HG03196 (cell line): ENCODE data around the gene AFAP1L2.

Experiments
- ATAC-seq: cut with Tn5 transposase; IDR thresholded peaks from one replicate; pipeline ENCODE4 v1.9.1; 2021; ENCODE audit not compliant: unreplicated experiment

The AFAP1L2 gene

DNA sequence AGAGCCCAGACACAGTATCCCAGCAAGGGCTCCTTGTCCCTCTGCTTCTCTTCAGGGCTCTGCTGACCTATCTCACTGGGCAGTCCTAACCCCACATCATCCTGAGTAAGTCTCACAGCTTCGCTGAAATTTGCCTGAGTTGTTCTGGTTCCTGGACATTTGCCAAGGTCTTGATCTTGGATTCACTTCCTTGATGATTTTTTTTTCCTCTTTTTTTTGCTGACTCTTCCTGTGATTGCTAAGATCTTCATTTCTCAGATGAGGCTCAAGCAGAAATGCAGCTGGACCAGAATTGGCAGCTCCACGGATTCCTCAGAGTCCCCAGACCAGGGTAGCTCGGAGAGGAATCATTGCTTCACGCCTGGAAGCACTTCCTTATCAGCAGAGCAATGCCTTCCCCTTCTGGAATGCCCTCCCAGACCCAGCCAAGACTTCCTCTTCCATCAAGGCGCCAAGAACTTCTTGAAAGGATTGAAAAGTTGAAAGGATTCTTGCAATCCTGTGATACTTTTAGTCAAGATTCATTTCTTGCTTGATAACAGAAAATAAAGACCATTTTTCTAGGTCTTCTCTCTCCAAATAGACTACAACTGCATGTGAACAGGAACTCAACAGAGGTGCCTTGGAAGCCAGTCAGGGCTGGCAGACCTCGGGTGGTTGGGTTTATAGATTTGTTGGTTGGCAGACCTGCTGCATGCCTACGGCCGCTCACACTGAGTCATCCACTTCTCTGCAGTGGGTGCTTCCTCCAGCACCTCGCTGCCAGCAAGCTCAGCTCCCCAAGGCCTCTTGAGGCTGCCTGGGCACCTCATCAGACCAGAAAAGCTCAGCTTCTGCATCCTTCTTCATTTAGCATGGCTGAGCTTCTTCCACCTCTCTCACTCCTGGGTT lies 8.8 kb upstream of the AFAP1L2 start:
- ATAC-seq = no peak

GRCh38 chr10:114408968-114409444 lies 4.7 kb upstream of the AFAP1L2 start:
- ATAC-seq = no peak

DNA sequence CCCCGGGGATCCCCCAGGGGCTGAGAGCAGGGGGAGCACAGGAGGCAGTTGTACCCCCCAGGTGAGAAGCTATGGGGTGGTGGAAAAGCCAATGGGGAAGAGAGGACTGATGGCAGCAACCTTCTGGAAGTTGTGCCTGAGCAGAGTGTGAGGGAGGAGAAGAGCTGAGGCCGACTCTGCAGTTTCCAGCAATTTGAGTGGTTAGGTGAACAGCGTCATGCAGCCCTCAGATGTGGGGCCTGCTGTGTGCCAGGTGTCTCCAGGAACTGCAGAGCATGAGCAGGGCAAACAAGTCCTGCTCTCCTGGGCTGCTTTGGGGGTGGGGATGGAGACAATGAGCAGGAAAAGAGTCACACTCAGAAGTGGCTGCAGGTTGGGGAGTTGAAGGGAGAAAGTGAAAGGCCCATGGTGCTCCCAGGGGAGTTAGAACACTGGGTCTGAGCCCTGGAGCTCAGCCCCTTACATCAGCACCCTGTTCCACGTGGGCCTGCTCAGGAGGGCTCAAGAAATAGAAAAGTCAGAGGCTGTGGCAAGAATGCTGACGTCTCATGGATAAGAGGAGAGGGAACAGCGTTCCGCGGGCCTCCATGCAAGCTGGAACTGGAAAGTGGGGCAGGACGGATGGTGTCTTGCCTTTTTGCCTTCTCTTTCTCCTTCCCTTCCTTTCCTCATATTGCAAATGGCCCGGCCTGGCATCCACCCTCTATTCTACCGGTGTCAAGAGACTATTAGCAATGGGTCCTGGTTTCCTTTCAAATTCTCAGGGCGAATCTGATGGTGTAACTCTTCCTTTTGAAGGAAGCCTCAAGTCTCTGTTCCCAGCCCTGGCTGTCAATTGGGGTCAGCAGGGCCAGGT lies 4.0 kb upstream of the AFAP1L2 start:
- no peak for ATAC-seq

GRCh38 chr10:114406455-114406854 lies 2.2 kb upstream of the AFAP1L2 start:
- ATAC-seq = no peak

- ATAC-seq = no peak
Observed at GRCh38 chr10:114405011-114405350, 679 bp upstream of the AFAP1L2 start.

DNA sequence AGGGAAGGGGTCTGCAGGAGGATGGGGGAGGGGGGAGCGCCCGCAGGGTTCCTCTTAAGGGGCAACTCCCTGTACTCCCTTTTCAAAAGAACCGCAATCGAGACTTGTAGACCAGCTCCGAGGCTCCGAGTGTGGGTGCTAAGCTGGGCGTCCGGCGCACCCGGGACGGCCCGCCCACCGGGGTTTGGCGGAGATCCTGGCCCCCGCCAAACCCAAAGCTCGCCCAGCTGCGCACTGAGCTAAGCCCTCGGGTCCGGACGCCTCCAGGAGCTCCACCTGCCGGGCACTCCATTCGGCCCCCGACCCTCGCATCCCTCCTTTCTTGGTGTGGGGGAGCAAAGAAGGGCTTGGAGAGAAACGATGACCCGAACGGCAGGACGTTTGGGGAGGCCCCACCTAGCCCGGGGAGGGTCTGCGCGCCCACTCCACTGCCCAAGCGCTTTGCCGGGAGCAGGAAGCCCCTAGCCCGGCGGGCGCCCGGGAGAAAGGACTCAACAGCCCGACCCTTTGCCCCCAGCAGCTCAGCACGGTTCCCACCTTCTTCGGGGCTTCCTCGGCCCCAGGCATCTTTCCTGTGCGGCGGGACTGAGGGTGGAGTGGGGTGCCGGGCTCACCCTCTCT lies 651 bp downstream of the AFAP1L2 start:
- no peak for ATAC-seq

DNA sequence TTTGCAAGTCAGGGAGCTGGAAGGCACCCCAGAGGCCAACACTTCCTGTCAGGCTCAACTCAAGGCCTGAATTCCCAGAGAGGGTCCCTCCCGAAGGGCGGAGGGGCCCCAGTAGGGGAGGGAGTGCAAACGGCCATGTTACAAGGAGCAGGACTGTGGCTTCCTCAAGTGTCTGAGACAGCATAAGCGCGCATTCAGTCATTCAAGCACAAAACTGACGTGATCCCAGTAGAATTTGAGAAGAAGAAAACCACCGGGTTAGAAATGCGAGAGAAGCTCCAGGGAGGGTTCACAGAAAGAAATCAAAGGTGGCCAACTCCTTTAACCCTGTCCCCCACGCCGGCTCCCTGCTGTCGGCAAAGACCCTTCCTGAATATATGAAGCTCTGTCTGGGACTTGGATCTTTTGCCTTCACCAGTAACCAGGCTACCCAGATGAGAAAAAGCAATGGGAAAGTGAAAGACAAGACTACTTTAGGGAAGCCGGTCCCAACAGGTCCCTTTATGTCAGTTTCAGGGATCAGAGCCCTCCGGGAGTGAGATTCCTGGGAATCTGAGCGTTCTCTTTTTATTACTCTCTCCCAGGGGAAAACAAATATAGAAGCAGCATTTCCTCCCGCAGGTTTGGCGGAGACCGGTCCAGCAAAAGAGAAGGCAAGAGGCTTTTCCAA lies 1.3 kb downstream of the AFAP1L2 start:
- no peak for ATAC-seq

DNA sequence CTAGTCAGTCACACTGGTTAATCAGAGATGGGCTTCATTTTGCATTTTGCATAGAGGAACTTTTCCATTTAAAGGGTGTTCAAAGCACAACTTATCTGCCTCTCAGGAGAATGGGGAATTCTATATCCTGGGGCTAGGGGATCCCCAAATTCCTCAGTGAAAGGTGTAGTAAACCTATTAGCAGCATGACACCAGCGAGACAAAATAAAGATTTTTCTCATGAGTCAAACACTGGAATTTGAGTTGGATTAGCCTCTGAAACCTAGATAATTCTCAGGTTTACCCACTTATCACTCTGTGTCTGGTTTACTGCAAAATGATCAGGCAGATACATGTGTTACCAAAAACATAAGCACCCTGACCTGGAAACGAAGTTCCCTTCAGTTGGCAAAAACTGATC lies 2.1 kb downstream of the AFAP1L2 start:
- no peak for ATAC-seq

DNA sequence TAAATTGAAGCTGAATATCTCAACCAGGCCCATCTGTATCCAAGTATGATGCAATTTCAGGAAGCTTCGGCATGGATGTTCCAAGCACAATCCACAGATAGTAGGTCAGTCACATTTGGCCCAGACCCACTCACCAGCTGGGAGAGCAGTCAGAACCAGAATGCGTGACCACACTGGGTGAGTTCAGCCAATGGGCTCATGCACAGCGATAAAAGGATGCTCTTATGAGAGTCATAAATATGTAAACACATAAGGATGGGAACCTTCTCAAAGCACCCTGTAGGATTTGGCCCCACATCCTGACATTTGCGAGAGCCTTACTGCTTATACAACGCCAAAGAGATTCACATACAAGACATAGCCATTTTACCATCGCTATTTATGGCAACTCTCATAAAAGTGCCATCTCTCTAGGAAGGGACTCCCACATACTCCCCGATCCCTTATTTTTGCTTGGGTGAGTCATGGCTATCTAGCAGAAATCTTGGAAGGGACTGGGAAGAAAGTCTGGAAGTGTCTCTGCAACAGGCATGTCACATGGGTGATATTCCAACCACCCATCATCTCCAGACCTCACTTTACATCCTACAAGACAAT lies 3.0 kb downstream of the AFAP1L2 start:
- ATAC-seq = no peak

DNA sequence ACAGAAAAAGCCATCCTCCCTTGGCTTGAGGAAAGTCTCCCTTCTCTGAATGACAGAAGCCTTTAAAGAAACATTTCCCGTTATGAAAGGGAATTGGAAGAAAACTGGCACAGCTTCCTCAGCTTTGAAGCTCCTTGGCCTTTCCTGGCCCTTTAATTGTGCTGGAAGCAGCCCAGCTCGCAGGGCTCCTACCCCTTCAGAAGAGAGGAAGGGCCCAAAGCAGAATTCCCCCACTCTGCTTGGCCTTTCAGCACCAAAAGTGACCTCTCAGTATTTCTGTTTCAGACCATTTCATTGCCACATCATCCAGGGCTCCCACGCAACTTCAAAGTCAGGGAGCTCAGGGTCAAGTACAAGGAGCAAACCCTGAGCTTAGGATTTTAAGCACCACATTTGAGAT lies 4.2 kb downstream of the AFAP1L2 start:
- ATAC-seq = no peak

DNA sequence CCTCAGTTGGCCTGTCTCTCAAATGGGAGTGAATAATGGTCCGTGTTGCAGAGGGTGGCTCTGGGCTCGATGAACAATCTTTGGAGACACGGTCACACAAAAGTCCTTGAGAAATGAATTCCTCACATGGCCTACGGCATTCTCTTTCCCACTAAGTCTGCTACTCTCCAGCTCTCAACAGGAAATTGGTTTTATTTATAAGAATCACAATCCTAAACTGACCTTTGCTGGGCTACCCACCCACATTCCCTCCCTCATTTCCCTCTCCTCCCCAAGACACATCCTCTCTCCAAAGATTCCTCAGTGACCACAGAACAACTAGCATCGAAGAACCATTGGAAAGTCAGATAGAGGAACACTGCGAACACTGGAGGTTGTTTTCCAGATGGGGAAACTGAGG lies 4.7 kb downstream of the AFAP1L2 start:
- no peak for ATAC-seq

DNA sequence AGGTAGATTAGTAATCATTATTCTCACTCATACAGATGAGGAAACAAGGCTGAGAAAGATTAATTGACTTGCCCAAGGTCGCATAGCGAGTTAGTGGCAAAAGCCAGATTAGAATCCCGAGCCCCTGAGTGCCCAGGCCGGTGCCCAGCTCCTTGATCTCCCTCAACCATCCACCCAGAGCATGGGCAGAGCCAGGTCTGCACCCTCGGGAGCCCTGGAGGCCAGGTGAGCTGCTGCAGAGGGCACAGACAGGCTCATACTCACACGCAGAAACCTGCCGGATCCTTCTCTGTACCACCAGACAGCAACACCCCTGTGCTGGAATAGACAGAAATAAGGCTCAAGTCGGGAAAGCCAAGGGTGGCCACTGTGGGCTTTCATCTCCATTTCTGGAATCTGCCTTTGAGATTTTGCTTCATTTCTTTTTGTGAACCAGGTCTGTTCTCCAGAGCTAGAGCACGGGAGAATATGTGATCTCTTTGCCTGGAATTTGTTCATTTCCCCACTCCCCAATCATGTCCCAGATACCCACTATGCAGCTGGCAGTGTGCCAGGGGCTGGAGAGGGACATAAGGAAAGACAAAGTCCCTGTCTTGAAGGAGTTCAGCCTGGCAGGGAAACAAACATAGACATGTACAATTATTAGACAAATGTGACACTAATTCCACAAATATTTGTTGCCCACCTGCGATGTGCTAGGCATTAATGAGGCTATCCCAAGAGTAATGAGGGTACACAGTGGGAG lies 5.5 kb downstream of the AFAP1L2 start:
- no peak for ATAC-seq

DNA sequence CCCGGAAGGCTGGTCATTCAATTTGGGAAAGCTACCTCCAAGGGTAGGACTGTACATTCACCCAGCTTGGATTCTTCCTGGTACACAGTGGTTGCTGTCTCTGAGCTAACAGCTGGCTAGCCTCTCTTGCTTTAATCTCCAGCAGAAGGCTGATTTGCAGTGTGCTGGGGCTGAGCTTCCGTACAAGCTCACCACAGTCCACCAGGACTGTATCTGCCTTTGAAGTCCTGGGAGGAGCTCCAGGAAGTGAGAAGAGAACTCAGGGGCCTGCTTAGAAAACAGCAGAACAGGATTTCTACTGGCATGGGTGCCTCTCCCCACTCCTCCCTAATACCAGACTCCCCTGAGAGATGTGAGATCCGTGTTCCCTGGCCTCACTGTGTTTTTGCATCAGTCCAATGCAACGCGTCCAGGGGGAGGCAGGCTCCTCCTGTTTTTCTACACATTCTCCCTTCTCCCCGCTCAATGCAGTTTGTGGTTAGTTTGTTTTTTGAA lies 6.6 kb downstream of the AFAP1L2 start:
- ATAC-seq = no peak

GRCh38 chr10:114396464-114396863 lies 7.8 kb downstream of the AFAP1L2 start:
- ATAC-seq = no peak

DNA sequence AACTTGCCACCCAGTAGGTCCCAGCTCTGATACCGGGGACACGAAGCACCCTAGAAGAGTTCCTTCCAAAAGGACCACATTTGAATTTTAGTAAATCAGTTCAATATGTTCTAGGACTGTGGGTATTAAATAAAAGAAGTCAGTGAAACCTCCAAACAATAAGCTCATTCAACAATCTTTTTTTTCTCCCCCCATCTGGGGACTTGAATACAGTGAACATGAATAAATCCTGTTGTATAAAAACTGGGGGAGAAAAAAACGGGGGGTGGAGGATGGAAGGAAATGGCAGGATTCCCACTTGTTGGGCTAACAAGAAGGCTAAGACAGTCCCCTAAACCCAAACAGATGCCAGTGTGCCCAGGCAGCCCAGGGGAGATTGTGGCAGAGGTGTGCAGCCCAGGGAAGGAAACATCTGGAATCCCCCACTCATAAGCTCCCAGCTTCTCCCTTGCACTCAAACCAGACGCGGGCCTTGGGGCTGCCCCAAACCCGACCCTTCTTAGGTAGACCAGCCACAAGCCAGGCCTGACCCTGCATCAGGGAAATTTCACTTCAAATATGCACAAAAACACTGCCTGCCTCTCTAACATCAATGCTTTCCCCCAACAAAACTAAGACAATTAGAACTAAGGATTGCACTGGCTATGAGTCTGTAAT lies 8.8 kb downstream of the AFAP1L2 start:
- ATAC-seq = no peak

- no peak for ATAC-seq
Observed at GRCh38 chr10:114394531-114394930, 9.8 kb downstream of the AFAP1L2 start.

GRCh38 chr10:114393886-114394285 lies 10.4 kb downstream of the AFAP1L2 start:
- ATAC-seq = no peak

- no peak for ATAC-seq
Observed at GRCh38 chr10:114393482-114393881, 10.8 kb downstream of the AFAP1L2 start.

DNA sequence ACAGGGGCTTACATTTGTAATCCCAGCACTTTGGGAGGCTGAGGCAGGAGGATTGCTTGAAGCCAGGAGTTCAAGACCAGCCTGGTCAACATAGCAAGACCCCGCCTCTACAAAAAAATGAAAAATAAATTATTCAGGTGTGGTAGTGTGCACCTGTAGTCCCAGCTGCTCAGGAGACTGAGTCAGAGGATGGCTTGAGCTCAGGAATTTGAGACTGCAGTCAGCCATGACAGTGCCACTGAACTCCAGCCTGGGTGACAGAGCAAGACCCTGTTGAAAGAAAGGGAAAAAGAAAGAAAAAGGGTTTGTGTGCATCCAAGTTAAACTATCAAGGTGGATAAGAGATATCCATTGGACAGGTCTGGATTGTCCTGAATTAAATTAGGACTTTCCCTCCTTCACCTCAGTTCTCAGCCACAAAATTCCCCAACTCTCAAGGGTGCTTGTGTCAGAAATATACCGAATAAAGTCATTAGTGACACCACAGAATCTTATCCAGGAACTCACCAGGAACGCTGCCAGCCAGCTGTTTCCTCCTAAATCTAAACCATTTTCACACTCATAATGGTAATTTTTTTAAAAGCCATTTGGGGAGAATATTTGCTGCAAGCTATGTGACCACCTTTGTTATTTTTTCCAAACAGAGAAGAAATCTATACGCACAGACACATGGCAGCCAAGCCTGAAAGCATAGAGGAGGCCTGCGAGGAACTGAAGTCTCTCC lies 12.0 kb downstream of the AFAP1L2 start:
- no peak for ATAC-seq
